Heart left ventricle (tissue), 13 donors: Measurements from ENCODE around the gene PIGW.

ENCODE experiments used
- CTCF ChIP-seq, 12 donors: fragments of 200-600 bp; sonication (generic) in 4 of 12; IDR thresholded peaks; one replicate each; pipeline versions ENCODE4 v1.5.0 to v1.8.0; 2018 to 2022; ENCODE audit warnings: antibody characterized with exemption in 12 of 12, mild to moderate bottlenecking in 5 of 12
- POLR2A ChIP-seq, 2 donors: fragments of 450-650 bp; IDR thresholded peaks; one replicate each; pipeline ENCODE4 v1.6.1; 2017; ENCODE audit warnings: antibody characterized with exemption in 2 of 2, mild to moderate bottlenecking in 2 of 2, moderate library complexity in 2 of 2
- donor health status: ischemic (EF 13 %, LVEDD 7.1; RV severe dilation, severe dysfunction).
- donor health status: DM: no; HTN: yes; CAD: no.
- donor health status: DM: no; HTN: no; CAD: no.
- donor health status: ischemic (EF 25% LVEDD 6.9; RV normal size, moderate dysfunction).
- donor health status: ischemic (EF 25% LVEDD 5.7; RV mildly dilated, moderate dysfunction).
- donor health status: ischemic (EF 35%, LVEDD 5.7; RV mildly dilated, moderate dysfunction).
- donor health status: nonischemic (EF 11% LVEDD 7.7; RV severe dilation, severe dysfunction).
- donor health status: DM: yes; HTN: yes; CAD: no.
- donor health status: PGD.
- donor health status: ischemic (EF 29% LVEDD 5.4; RV normal size, mild dysfunction).
- donor health status: nonischemic (EF 23%, LVEDD 6.1; RV moderate dilation, normal function).

GRCh38 chr17:36583787-36584186, 49.0 kb downstream of the PIGW start:
- TF ChIP-seq CTCF (IDR thresholded peaks at IDR 0.05): no peak
- no peak for TF ChIP-seq POLR2A (IDR thresholded peaks at IDR 0.05)
